HG03025 (cell line): ENCODE results near the gene CHAMP1.
"Not testable (repeated sequence)": the region's sequence is repeated elsewhere in the genome, so short reads cannot be mapped to it uniquely, and the experiment has no call there.

ENCODE experiments used
- ATAC-seq: cut with Tn5 transposase; IDR thresholded peaks from one replicate; pipeline ENCODE4 v1.9.1; 2021; ENCODE audit warnings: mild to moderate bottlenecking, moderate library complexity; ENCODE audit not compliant: unreplicated experiment, low FRiP score

The CHAMP1 gene

GRCh38 chr13:114330086-114330485 is 15.8 kb downstream of the CHAMP1 start:
- ATAC-seq, result no peak

GRCh38 chr13:114333881-114334280 is 19.6 kb downstream of the CHAMP1 start:
- not testable (repeated sequence) for ATAC-seq

GRCh38 chr13:114334305-114335053 is 20.2 kb downstream of the CHAMP1 start:
- ATAC-seq, result no peak

- not testable (repeated sequence) for ATAC-seq
Measured at GRCh38 chr13:114336457-114336856, 22.2 kb downstream of the CHAMP1 start.

- no peak for ATAC-seq
Measured at GRCh38 chr13:114338959-114339358, 24.7 kb downstream of the CHAMP1 start.

- no peak for ATAC-seq
Measured at GRCh38 chr13:114339857-114340534, 25.7 kb downstream of the CHAMP1 start.

GRCh38 chr13:114341003-114341777 is 26.9 kb downstream of the CHAMP1 start:
- ATAC-seq, result no peak

GRCh38 chr13:114347256-114347655 is 33.0 kb downstream of the CHAMP1 start:
- not testable (repeated sequence) for ATAC-seq

GRCh38 chr13:114352763-114353162 is 38.5 kb downstream of the CHAMP1 start:
- ATAC-seq, result not testable (repeated sequence)

GRCh38 chr13:114353382-114353781 is 39.1 kb downstream of the CHAMP1 start:
- ATAC-seq, result not testable (repeated sequence)
